H9 (cell line): ENCODE measurements around the gene ELMO2. TPM values are rescaled to one million over a fixed set of nuclear protein-coding genes. Genes with fewer than 3 reads are reported as not detected.

ENCODE experiments used
- DNase-seq: peaks from one replicate; pipeline ENCODE4 v3.0.0-alpha.2; 2017
- H2AFZ ChIP-seq: one replicate; pipeline ENCODE4 v1.6.1; 2013; ENCODE audit warnings: mild to moderate bottlenecking, low read length, control low read depth, moderate library complexity
- H2AK5ac ChIP-seq: 2 replicates; pipeline ENCODE4 v1.6.1; 2013; ENCODE audit warnings: low read length, control low read depth, mixed read lengths; ENCODE audit not compliant: insufficient read length
- H2BK120ac ChIP-seq: one replicate; pipeline ENCODE4 v1.6.1; 2013; ENCODE audit warnings: low read depth, mild to moderate bottlenecking, low read length, control low read depth, inconsistent platforms; ENCODE audit not compliant: poor library complexity, severe bottlenecking
- H2BK12ac ChIP-seq: 2 replicates; pipeline ENCODE4 v1.6.1; 2013; ENCODE audit warnings: low read length, control low read depth, mixed read lengths, low read depth; ENCODE audit not compliant: insufficient read length
- H2BK15ac ChIP-seq: 2 replicates; pipeline ENCODE4 v1.6.1; 2013; ENCODE audit warnings: low read depth, low read length, control low read depth
- H2BK20ac ChIP-seq: one replicate; pipeline ENCODE4 v1.6.1; 2013; ENCODE audit warnings: low read depth, mild to moderate bottlenecking, low read length, control low read depth, inconsistent platforms; ENCODE audit not compliant: poor library complexity, severe bottlenecking
- H2BK5ac ChIP-seq: 2 replicates; pipeline ENCODE4 v1.6.1; 2013; ENCODE audit warnings: low read length, control low read depth, mixed read lengths; ENCODE audit not compliant: insufficient read length
- H3K14ac ChIP-seq: 2 replicates; pipeline ENCODE4 v1.6.1; 2013; ENCODE audit warnings: low read length, control low read depth; ENCODE audit not compliant: insufficient read depth
- H3K18ac ChIP-seq: 2 replicates; pipeline ENCODE4 v1.6.1; 2013; ENCODE audit warnings: low read depth, mild to moderate bottlenecking, mixed read lengths, low read length, control low read depth; ENCODE audit not compliant: insufficient read length
- H3K23ac ChIP-seq: 2 replicates; pipeline ENCODE4 v1.6.1; 2013; ENCODE audit warnings: low read length, control low read depth, mixed read lengths, low read depth; ENCODE audit not compliant: insufficient read length
- H3K23me2 ChIP-seq: 2 replicates; pipeline ENCODE4 v1.6.1; 2013; ENCODE audit warnings: low read depth, mild to moderate bottlenecking, mixed read lengths, low read length, control low read depth; ENCODE audit not compliant: insufficient read length, poor library complexity, severe bottlenecking
- H3K27ac ChIP-seq: 2 replicates; pipeline ENCODE4 v1.5.1; 2013; ENCODE audit warnings: low read length, control low read depth, mixed read lengths, low read depth; ENCODE audit not compliant: insufficient read length
- H3K27me3 ChIP-seq: 2 replicates; pipeline ENCODE4 v1.6.1; 2013; ENCODE audit warnings: low read length, control low read depth, inconsistent platforms; ENCODE audit not compliant: insufficient read depth
- H3K4ac ChIP-seq: 2 replicates; pipeline ENCODE4 v1.6.1; 2013; ENCODE audit warnings: low read depth, mild to moderate bottlenecking, control low read depth, inconsistent platforms, low read length, moderate library complexity
- H3K4me1 ChIP-seq: 2 replicates; pipeline ENCODE4 v1.6.1; 2013; ENCODE audit warnings: low read length, control low read depth, inconsistent platforms; ENCODE audit not compliant: insufficient read depth
- H3K4me2 ChIP-seq: 2 replicates; pipeline ENCODE4 v1.6.1; 2013; ENCODE audit warnings: low read length, control low read depth, mixed read lengths; ENCODE audit not compliant: insufficient read length, insufficient read depth
- H3K56ac ChIP-seq: 2 replicates; pipeline ENCODE4 v1.6.1; 2013; ENCODE audit warnings: low read depth, mild to moderate bottlenecking, mixed read lengths, low read length, control low read depth; ENCODE audit not compliant: insufficient read length
- H3K79me1 ChIP-seq: 2 replicates; pipeline ENCODE4 v1.6.1; 2013; ENCODE audit warnings: low read depth, mild to moderate bottlenecking, moderate library complexity, low read length, control low read depth, inconsistent platforms; ENCODE audit not compliant: insufficient read depth, poor library complexity, severe bottlenecking
- H3K79me2 ChIP-seq: 2 replicates; pipeline ENCODE4 v1.6.1; 2013; ENCODE audit warnings: low read length, control low read depth, inconsistent platforms; ENCODE audit not compliant: insufficient read depth
- H3K9ac ChIP-seq: 2 replicates; pipeline ENCODE4 v1.6.1; 2013; ENCODE audit warnings: low read length, control low read depth, mixed read lengths; ENCODE audit not compliant: insufficient read length; ENCODE audit errors: extremely low read depth
- H3K9me3 ChIP-seq: one replicate; pipeline ENCODE4 v1.6.1; 2013; ENCODE audit warnings: low read depth, low read length, inconsistent platforms; ENCODE audit not compliant: control insufficient read depth
- H3T11ph ChIP-seq: one replicate; pipeline ENCODE4 v1.6.1; 2013; ENCODE audit warnings: mild to moderate bottlenecking, low read length, control low read depth, inconsistent platforms
- H4K20me1 ChIP-seq: one replicate; pipeline ENCODE4 v1.6.1; 2013; ENCODE audit not compliant: control insufficient read depth, insufficient read length, insufficient read depth
- H4K5ac ChIP-seq: 2 replicates; pipeline ENCODE4 v1.6.1; 2013; ENCODE audit warnings: low read depth, mild to moderate bottlenecking, mixed read lengths, low read length, control low read depth; ENCODE audit not compliant: insufficient read length
- H4K8ac ChIP-seq: replicated peaks from 2 replicates; pipeline ENCODE4 v1.6.1; 2013; ENCODE audit warnings: low read length, control low read depth, mixed read lengths, low read depth; ENCODE audit not compliant: insufficient read length
- H4K91ac ChIP-seq: 2 replicates; pipeline ENCODE4 v1.6.1; 2013; ENCODE audit warnings: low read depth, mild to moderate bottlenecking, moderate library complexity, mixed read lengths, low read length, control low read depth; ENCODE audit not compliant: insufficient read length
- H3K27ac Mint-ChIP-seq, 3 experiments: 2 replicates in 2 of 3; 3 replicates in 1 of 3; pipeline ENCODE4 v1.8.0; 2020 to 2021; ENCODE audit warnings: mixed read lengths in 3 of 3, mild to moderate bottlenecking in 1 of 3, moderate library complexity in 1 of 3
- H3K27me3 Mint-ChIP-seq: 2 replicates; pipeline ENCODE4 v1.8.0; 2021; ENCODE audit warnings: low read depth, mild to moderate bottlenecking, moderate library complexity, mixed read lengths
- H3K36me3 Mint-ChIP-seq, 3 experiments: 2 replicates in 2 of 3; 3 replicates in 1 of 3; pipeline ENCODE4 v1.8.0; 2020 to 2021; ENCODE audit warnings: low read depth in 3 of 3, mixed read lengths in 3 of 3; ENCODE audit not compliant: insufficient read depth in 1 of 3
- H3K4me1 Mint-ChIP-seq, 2 experiments: 2 replicates each; pipeline ENCODE4 v1.8.0; 2020; ENCODE audit warnings: mixed read lengths in 2 of 2
- H3K4me3 Mint-ChIP-seq, 2 experiments: 2 replicates in 1 of 2; 3 replicates in 1 of 2; pipeline ENCODE4 v1.8.0; 2020 to 2021; ENCODE audit warnings: mild to moderate bottlenecking in 2 of 2, mixed read lengths in 2 of 2, moderate library complexity in 1 of 2
- H3K9me3 Mint-ChIP-seq, 2 experiments: 2 replicates in 1 of 2; 3 replicates in 1 of 2; pipeline ENCODE4 v1.8.0; 2020; ENCODE audit warnings: mild to moderate bottlenecking in 2 of 2, mixed read lengths in 2 of 2, moderate library complexity in 1 of 2
- CTCF ChIP-seq: fragments of 200-600 bp; sonication (generic); conservative IDR thresholded peaks from 3 replicates; pipeline ENCODE4 v1.8.0; 2021; ENCODE audit warnings: antibody characterized with exemption, mild to moderate bottlenecking
- WGBS: extraction: QIAGEN DNeasy Blood & Tissue Kit; methylation state at CpG from one replicate; pipeline ENCODE4 v1.1.7; 2013; ENCODE audit warnings: missing lambda C conversion rate, low lambda C conversion rate, mixed read lengths; ENCODE audit not compliant: insufficient read length; ENCODE audit errors: extremely low coverage; 5-methylcytosine and 5-hydroxymethylcytosine counted together
- total RNA-seq: library from RNA; stranded (reverse); gene quantifications from 2 replicates; pipeline ENCODE4 v1.2.1, GENCODE V29; 2021

ELMO2 gene
- total RNA-seq, 1 experiment from 2014 or later = 32.5 TPM

DNA sequence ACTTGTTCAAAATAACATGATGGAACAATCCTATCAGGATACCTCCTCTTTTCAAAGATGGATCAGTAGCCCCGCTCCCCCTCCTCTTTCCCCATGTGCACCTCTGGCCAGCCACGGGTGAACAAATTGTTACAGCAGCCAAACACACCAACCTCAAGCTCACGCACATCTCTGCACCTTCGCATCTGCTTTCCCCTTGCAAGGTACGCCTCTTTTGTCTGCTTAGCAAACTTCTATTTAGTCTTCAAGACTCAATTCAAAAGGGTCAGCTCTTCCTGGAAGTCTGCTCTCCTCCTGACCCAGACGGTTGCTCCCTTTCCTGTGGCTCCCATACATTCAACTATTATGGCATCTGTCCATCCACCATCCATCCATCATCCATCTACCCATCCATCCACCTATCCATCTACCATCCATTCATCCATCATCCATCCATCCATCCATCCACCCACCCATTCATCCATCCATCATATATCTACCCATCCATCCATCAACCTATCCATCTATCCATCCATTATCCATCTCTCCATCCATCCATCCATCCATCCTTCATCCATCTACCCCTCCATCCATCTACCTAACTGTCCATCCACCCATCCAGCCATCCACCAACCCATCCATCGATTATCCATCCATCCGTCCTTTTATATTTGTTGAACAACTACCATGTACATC lies 61.8 kb downstream of the ELMO2 start:
- Histone ChIP-seq H2BK15ac (no peak overlapping the region), H3K27me3 (no peaks in the 10 kb centered on the region; the same call in 1 of the 2 replicates), H3K23me2 (no peaks in the 10 kb centered on the region), H2AK5ac (no peak overlapping the region), H3K79me1 (no peaks in the 10 kb centered on the region), H3K56ac (no peak overlapping the region), H3T11ph (no peak overlapping the region), H3K9me3 (no peaks in the 10 kb centered on the region), H3K27ac (no peak overlapping the region), H3K14ac (no peak overlapping the region), H3K4me2 (no peak overlapping the region), H2BK120ac (no peak overlapping the region), H4K91ac (no peak overlapping the region), H3K4ac (no peak overlapping the region), H2BK20ac (no peak overlapping the region), H3K23ac (no peak overlapping the region), H4K8ac (no peak overlapping the region), H3K4me1 (no peaks in the 10 kb centered on the region), H2BK12ac (no peak overlapping the region), H3K79me2 (no peaks in the 10 kb centered on the region), H4K5ac (no peak overlapping the region), H2AFZ (no peak overlapping the region), H4K20me1 (no peaks in the 10 kb centered on the region), H3K18ac (no peak overlapping the region), H3K9ac (no peak overlapping the region), H2BK5ac (no peak overlapping the region)
- no peak for DNase-seq
- Mint-ChIP-seq H3K36me3 (peaks cover 3 to 10% (median 4%) of the 10 kb centered on the region in 3 experiments; a peak in 4 of 7 replicates), H3K27ac (no peak overlapping the region; a peak in 1 of 7 replicates), H3K4me3 (no peak overlapping the region; a peak in 1 of 5 replicates), H3K4me1 (peaks cover 21 to 49% of the 10 kb centered on the region in 2 experiments), H3K27me3 (peaks cover 62% of the 10 kb centered on the region), H3K9me3 (no peaks in the 10 kb centered on the region)
- no peak for TF ChIP-seq CTCF
- WGBS = 100% methylated on average over 2 of the region's 8 CpGs
